Endodermal cell (in vitro differentiated cells): Measurements from ENCODE around the gene TXNL4B. TPM values are rescaled to one million over a fixed set of nuclear protein-coding genes. Genes with fewer than 3 reads are reported as not detected.
A peak's percentile ranks its signal among the peaks of the same experiment; 100 is the strongest.

Experiments
- DNase-seq: peaks from one replicate; pipeline ENCODE4 v3.0.0-alpha.2; 2017
- H3K27ac ChIP-seq: 2 replicates; pipeline ENCODE4 v1.5.1; 2013; ENCODE audit warnings: mild to moderate bottlenecking, low read depth, low read length, moderate library complexity
- H3K27me3 ChIP-seq: 2 replicates; pipeline ENCODE4 v1.6.1; 2013; ENCODE audit warnings: mild to moderate bottlenecking, low read length, moderate library complexity; ENCODE audit not compliant: insufficient read depth, control insufficient read depth, poor library complexity, severe bottlenecking
- H3K36me3 ChIP-seq: 2 replicates; pipeline ENCODE4 v1.7.0; 2013; ENCODE audit warnings: mild to moderate bottlenecking, low read length, moderate library complexity; ENCODE audit not compliant: control insufficient read depth, insufficient read depth
- H3K4me1 ChIP-seq: one replicate; pipeline ENCODE4 v1.7.0; 2013; ENCODE audit warnings: low read length; ENCODE audit not compliant: control insufficient read depth, insufficient read depth
- H3K4me3 ChIP-seq: 2 replicates; pipeline ENCODE4 v1.5.1; 2013; ENCODE audit warnings: mild to moderate bottlenecking, low read length, moderate library complexity
- H3K9ac ChIP-seq: 2 replicates; pipeline ENCODE4 v1.6.1; 2013; ENCODE audit warnings: mild to moderate bottlenecking, low read length, moderate library complexity; ENCODE audit not compliant: poor library complexity, severe bottlenecking; ENCODE audit errors: extremely low read depth
- H3K9me3 ChIP-seq: 2 replicates; pipeline ENCODE4 v1.6.1; 2013; ENCODE audit warnings: mild to moderate bottlenecking, low read length, moderate library complexity; ENCODE audit not compliant: control insufficient read depth
- H3K27ac Mint-ChIP-seq: 2 replicates; pipeline ENCODE4 v1.8.0; 2020; ENCODE audit warnings: mixed read lengths
- H3K27me3 Mint-ChIP-seq: 2 replicates; pipeline ENCODE4 v1.8.0; 2021; ENCODE audit warnings: mild to moderate bottlenecking, mixed read lengths; ENCODE audit not compliant: insufficient read depth
- H3K36me3 Mint-ChIP-seq: 2 replicates; pipeline ENCODE4 v1.8.0; 2020; ENCODE audit warnings: low read depth, mixed read lengths
- H3K4me1 Mint-ChIP-seq: 2 replicates; pipeline ENCODE4 v1.8.0; 2020; ENCODE audit warnings: mixed read lengths
- H3K4me3 Mint-ChIP-seq: 2 replicates; pipeline ENCODE4 v1.8.0; 2020; ENCODE audit warnings: mild to moderate bottlenecking, moderate library complexity, mixed read lengths
- H3K9me3 Mint-ChIP-seq: 2 replicates; pipeline ENCODE4 v1.8.0; 2020; ENCODE audit warnings: mild to moderate bottlenecking, mixed read lengths
- CTCF ChIP-seq: fragments of 200-600 bp; sonication (generic); conservative IDR thresholded peaks from 2 replicates; pipeline ENCODE4 v1.5.0; 2021; ENCODE audit warnings: antibody characterized with exemption, mild to moderate bottlenecking
- WGBS, 2 experiments: methylation state at CpG; one replicate each; pipeline versions ENCODE4 v1.1.5 to v1.1.7; 2013; ENCODE audit warnings: missing lambda C conversion rate in 2 of 2, mixed read lengths in 1 of 2; ENCODE audit not compliant: insufficient coverage in 1 of 2, insufficient read length in 1 of 2; 5-methylcytosine and 5-hydroxymethylcytosine counted together
- total RNA-seq, 2 donors: library from RNA; stranded (reverse); fragmentation: NEBNext Ultra II Directional in 1 of 2; extraction: Animal tissue kit (Norgen Biotek cat#: 25700) in 1 of 2; gene quantifications; 2 replicates in 1 of 2; 3 replicates in 1 of 2; pipeline ENCODE4 v1.2.1, GENCODE V29; 2021

TXNL4B gene
- total RNA-seq, 2 donors from 2014 or later: 10.6 to 13.1 TPM

GRCh38 chr16:72132726-72133125, 39.3 kb upstream of the TXNL4B start:
- no peak for TF ChIP-seq CTCF
- no peak overlapping the region for H3K27ac ChIP-seq
- no peak overlapping the region for H3K9ac ChIP-seq
- Mint-ChIP-seq H3K4me3 (no peak overlapping the region), H3K4me1 (peaks cover 41% of the 10 kb centered on the region), H3K27me3 (peaks cover 2% of the 10 kb centered on the region), H3K27ac (no peak overlapping the region), H3K9me3 (no peaks in the 10 kb centered on the region), H3K36me3 (no peaks in the 10 kb centered on the region)
- H3K4me1 ChIP-seq: peaks cover 22% of the 10 kb centered on the region
- no peaks in the 10 kb centered on the region for H3K9me3 ChIP-seq
- no peaks in the 10 kb centered on the region for H3K36me3 ChIP-seq
- no peak overlapping the region for H3K4me3 ChIP-seq
- WGBS, 2 experiments: 93 to 100% methylated on average over 3 of the region's 3 CpGs
- H3K27me3 ChIP-seq: no peaks in the 10 kb centered on the region
- peak; percentile 16 for DNase-seq

GRCh38 chr16:72131036-72131435, 37.6 kb upstream of the TXNL4B start:
- Histone ChIP-seq H3K4me3 (no peak overlapping the region), H3K36me3 (no peaks in the 10 kb centered on the region), H3K4me1 (peaks cover 28% of the 10 kb centered on the region), H3K9ac (no peak overlapping the region), H3K27ac (no peak overlapping the region), H3K9me3 (no peaks in the 10 kb centered on the region), H3K27me3 (no peaks in the 10 kb centered on the region)
- no peak overlapping the region for H3K27ac Mint-ChIP-seq
- WGBS, 2 experiments: 63 to 76% methylated on average over 5 to 6 of the region's 6 CpGs
- no peaks in the 10 kb centered on the region for H3K36me3 Mint-ChIP-seq
- H3K4me1 Mint-ChIP-seq: peaks cover 46% of the 10 kb centered on the region
- H3K9me3 Mint-ChIP-seq: no peaks in the 10 kb centered on the region
- TF ChIP-seq CTCF: no peak
- DNase-seq: peak; percentile 76
- no peak overlapping the region for H3K4me3 Mint-ChIP-seq
- H3K27me3 Mint-ChIP-seq: peaks cover 2% of the 10 kb centered on the region

GRCh38 chr16:72129976-72130656, 36.7 kb upstream of the TXNL4B start:
- Histone ChIP-seq H3K4me1 (peaks cover 32% of the 10 kb centered on the region), H3K27me3 (no peaks in the 10 kb centered on the region), H3K4me3 (no peak overlapping the region), H3K9ac (no peak overlapping the region), H3K27ac (no peak overlapping the region), H3K9me3 (no peaks in the 10 kb centered on the region), H3K36me3 (no peaks in the 10 kb centered on the region)
- TF ChIP-seq CTCF: no peak
- Mint-ChIP-seq H3K4me3 (no peak overlapping the region), H3K9me3 (no peaks in the 10 kb centered on the region), H3K27me3 (peaks cover 2% of the 10 kb centered on the region), H3K36me3 (no peaks in the 10 kb centered on the region), H3K4me1 (peaks cover 55% of the 10 kb centered on the region), H3K27ac (no peak overlapping the region)
- WGBS, 2 experiments: 69 to 83% methylated on average over 6 to 7 of the region's 7 CpGs
- peak; percentile 84 for DNase-seq
